PFSK-1 (cell line): ENCODE results near the gene EGFL6.

Experiments
- POLR2AphosphoS5 ChIP-seq: IDR thresholded peaks from 2 replicates; pipeline ENCODE4 v1.6.1; 2012; ENCODE audit warnings: low read depth, mild to moderate bottlenecking, control low read depth, low read length, moderate library complexity
- SIN3A ChIP-seq: IDR thresholded peaks from 2 replicates; pipeline ENCODE4 v1.6.1; 2012; ENCODE audit warnings: mild to moderate bottlenecking, low read length, moderate library complexity, borderline replicate concordance; ENCODE audit not compliant: insufficient read depth
- TAF1 ChIP-seq: IDR thresholded peaks from 2 replicates; pipeline ENCODE4 v1.6.1; 2012; ENCODE audit warnings: low read length, control low read depth, borderline replicate concordance; ENCODE audit not compliant: insufficient read depth
- TF ChIP-seq, protein P1 (sequence below), 2 experiments: IDR thresholded peaks; 2 replicates each; pipeline versions ENCODE4 v1.6.1 to v1.8.0; 2011 to 2012; ENCODE audit warnings: low read depth in 2 of 2, low read length in 2 of 2, control low read depth in 1 of 2, inconsistent platforms in 1 of 2, mild to moderate bottlenecking in 1 of 2, moderate library complexity in 1 of 2; ENCODE audit not compliant: insufficient read depth in 1 of 2

DNA sequence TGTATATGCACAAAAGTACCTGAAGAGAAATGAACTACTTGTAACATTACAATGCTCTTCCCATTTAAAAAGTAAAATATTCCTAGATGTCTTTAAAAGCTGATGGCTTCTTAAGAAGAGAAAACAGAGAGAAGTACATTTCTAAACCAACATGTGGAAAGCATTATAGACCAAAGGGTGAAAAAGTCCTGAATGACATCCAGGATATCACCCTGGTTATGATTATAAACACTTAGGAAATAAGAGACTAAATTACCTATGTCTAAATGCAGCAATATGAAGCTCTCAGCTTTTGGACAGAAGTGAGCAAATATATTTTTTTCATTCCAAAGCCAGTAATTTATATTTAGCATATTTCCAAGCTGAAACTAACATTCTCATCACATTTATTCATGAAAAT, 21.7 kb upstream of the EGFL6 start:
- TF ChIP-seq TAF1 (no peak), POLR2AphosphoS5 (no peak), SIN3A (no peak)
- TF ChIP-seq, protein P1, sequence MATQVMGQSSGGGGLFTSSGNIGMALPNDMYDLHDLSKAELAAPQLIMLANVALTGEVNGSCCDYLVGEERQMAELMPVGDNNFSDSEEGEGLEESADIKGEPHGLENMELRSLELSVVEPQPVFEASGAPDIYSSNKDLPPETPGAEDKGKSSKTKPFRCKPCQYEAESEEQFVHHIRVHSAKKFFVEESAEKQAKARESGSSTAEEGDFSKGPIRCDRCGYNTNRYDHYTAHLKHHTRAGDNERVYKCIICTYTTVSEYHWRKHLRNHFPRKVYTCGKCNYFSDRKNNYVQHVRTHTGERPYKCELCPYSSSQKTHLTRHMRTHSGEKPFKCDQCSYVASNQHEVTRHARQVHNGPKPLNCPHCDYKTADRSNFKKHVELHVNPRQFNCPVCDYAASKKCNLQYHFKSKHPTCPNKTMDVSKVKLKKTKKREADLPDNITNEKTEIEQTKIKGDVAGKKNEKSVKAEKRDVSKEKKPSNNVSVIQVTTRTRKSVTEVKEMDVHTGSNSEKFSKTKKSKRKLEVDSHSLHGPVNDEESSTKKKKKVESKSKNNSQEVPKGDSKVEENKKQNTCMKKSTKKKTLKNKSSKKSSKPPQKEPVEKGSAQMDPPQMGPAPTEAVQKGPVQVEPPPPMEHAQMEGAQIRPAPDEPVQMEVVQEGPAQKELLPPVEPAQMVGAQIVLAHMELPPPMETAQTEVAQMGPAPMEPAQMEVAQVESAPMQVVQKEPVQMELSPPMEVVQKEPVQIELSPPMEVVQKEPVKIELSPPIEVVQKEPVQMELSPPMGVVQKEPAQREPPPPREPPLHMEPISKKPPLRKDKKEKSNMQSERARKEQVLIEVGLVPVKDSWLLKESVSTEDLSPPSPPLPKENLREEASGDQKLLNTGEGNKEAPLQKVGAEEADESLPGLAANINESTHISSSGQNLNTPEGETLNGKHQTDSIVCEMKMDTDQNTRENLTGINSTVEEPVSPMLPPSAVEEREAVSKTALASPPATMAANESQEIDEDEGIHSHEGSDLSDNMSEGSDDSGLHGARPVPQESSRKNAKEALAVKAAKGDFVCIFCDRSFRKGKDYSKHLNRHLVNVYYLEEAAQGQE (IDR thresholded peaks at IDR 0.05; ENCODE audit: insufficient read depth in 1 of 2, low read depth in 2 of 2, low read length in 2 of 2), result no peak
